HepG2 (cell line): ENCODE measurements around the gene SRCIN1. TPM values are rescaled to one million over a fixed set of nuclear protein-coding genes. Genes with fewer than 3 reads are reported as not detected.
A peak's percentile ranks its signal among the peaks of the same experiment; 100 is the strongest.

Experiments used
- CENPT ChIP-seq: sonication (generic); formaldehyde crosslinking; IDR thresholded peaks from 2 replicates; pipeline ENCODE4 v1.8.0; 2022; ENCODE audit warnings: low read depth, mild to moderate bottlenecking, moderate library complexity, missing genetic modification reagents
- EZH2 ChIP-seq: conservative IDR thresholded peaks from 2 replicates; pipeline ENCODE4 v1.6.1; 2012; ENCODE audit warnings: mild to moderate bottlenecking, low read depth, low read length, moderate library complexity
- HIVEP1 ChIP-seq: sonication (generic); formaldehyde crosslinking; IDR thresholded peaks from 2 replicates; pipeline ENCODE4 v1.4.0; 2020; ENCODE audit warnings: mild to moderate bottlenecking, missing genetic modification reagents
- KAT8 ChIP-seq: IDR thresholded peaks from 2 replicates; pipeline ENCODE4 v1.6.1; 2016; ENCODE audit warnings: missing genetic modification reagents, missing compliant biosample characterization
- KLF16 ChIP-seq, 2 experiments: sonication (generic) in 1 of 2; formaldehyde crosslinking in 1 of 2; IDR thresholded peaks; 2 replicates each; pipeline versions ENCODE4 v1.6.1 to v1.8.0; 2016 to 2023; ENCODE audit warnings: missing genetic modification reagents in 2 of 2, missing compliant biosample characterization in 1 of 2
- LBX2 ChIP-seq: sonication (generic); formaldehyde crosslinking; IDR thresholded peaks from 2 replicates; pipeline ENCODE4 v1.5.0; 2020; ENCODE audit warnings: missing genetic modification reagents, mild to moderate bottlenecking, borderline replicate concordance
- LRRFIP1 ChIP-seq: sonication (generic); formaldehyde crosslinking; conservative IDR thresholded peaks from 2 replicates; pipeline ENCODE4 v1.4.0; 2020; ENCODE audit warnings: missing genetic modification reagents
- MAFF ChIP-seq: IDR thresholded peaks from 2 replicates; pipeline ENCODE4 v1.6.1; 2011; ENCODE audit warnings: low read depth, low read length, improper control_type of control experiment
- MBNL3 ChIP-seq: fragments of 250-450 bp; sonication (Bioruptor Pico); conservative IDR thresholded peaks from 2 replicates; pipeline ENCODE4 v1.8.0; 2022; ENCODE audit warnings: mild to moderate bottlenecking, inconsistent platforms
- MEIS2 ChIP-seq: sonication (generic); formaldehyde crosslinking; IDR thresholded peaks from 2 replicates; pipeline ENCODE4 v1.9.0; 2021; ENCODE audit warnings: mild to moderate bottlenecking, missing genetic modification reagents
- NCOA1 ChIP-seq: sonication (generic); formaldehyde crosslinking; IDR thresholded peaks from 2 replicates; pipeline ENCODE4 v1.9.0; 2021; ENCODE audit warnings: missing genetic modification reagents
- NFRKB ChIP-seq: fragments of 450-650 bp; IDR thresholded peaks from 2 replicates; pipeline ENCODE4 v1.6.1; 2017
- SKI ChIP-seq: fragments of 450-650 bp; IDR thresholded peaks from one replicate; pipeline ENCODE4 v1.6.1; 2018; ENCODE audit warnings: mild to moderate bottlenecking; ENCODE audit not compliant: partially characterized antibody
- TEAD2 ChIP-seq: sonication (generic); formaldehyde crosslinking; IDR thresholded peaks from 2 replicates; pipeline ENCODE4 v1.9.0; 2021; ENCODE audit warnings: missing genetic modification reagents
- WIZ ChIP-seq: sonication (generic); formaldehyde crosslinking; IDR thresholded peaks from 2 replicates; pipeline ENCODE4 v1.5.1; 2020; ENCODE audit warnings: mild to moderate bottlenecking, missing genetic modification reagents
- ZMYM2 ChIP-seq: sonication (generic); formaldehyde crosslinking; IDR thresholded peaks from 2 replicates; pipeline ENCODE4 v1.8.0; 2022; ENCODE audit warnings: mild to moderate bottlenecking, missing genetic modification reagents
- ZNF10 ChIP-seq: sonication (generic); formaldehyde crosslinking; IDR thresholded peaks from 2 replicates; pipeline ENCODE4 v1.4.0; 2020; ENCODE audit warnings: mild to moderate bottlenecking, low read depth, missing genetic modification reagents, borderline replicate concordance
- ZNF280B ChIP-seq: sonication (generic); formaldehyde crosslinking; IDR thresholded peaks from 2 replicates; pipeline ENCODE4 v1.5.0; 2020; ENCODE audit warnings: missing genetic modification reagents, mild to moderate bottlenecking, borderline replicate concordance
- ZNF3 ChIP-seq: IDR thresholded peaks from 2 replicates; pipeline ENCODE4 v1.7.0; 2017; ENCODE audit warnings: inconsistent platforms
- ZNF431 ChIP-seq: sonication (generic); formaldehyde crosslinking; IDR thresholded peaks from 2 replicates; pipeline ENCODE4 v1.9.0; 2022; ENCODE audit warnings: missing genetic modification reagents, low read depth, mild to moderate bottlenecking, borderline replicate concordance
- ZNF441 ChIP-seq: sonication (generic); formaldehyde crosslinking; IDR thresholded peaks from 2 replicates; pipeline ENCODE4 v1.7.0; 2021; ENCODE audit warnings: missing genetic modification reagents, borderline replicate concordance
- ZNF512B ChIP-seq: sonication (generic); formaldehyde crosslinking; IDR thresholded peaks from 2 replicates; pipeline ENCODE4 v1.5.1; 2020; ENCODE audit warnings: missing genetic modification reagents, mild to moderate bottlenecking, borderline replicate concordance
- ZNF557 ChIP-seq: sonication (generic); formaldehyde crosslinking; IDR thresholded peaks from 2 replicates; pipeline ENCODE4 v1.4.0; 2020; ENCODE audit warnings: missing genetic modification reagents
- polyA plus RNA-seq, 8 experiments: library from polyadenylated mRNA; depleted of rRNA in 3 of 8; stranded (reverse) in 7 of 8; unstranded in 1 of 8; fragments of >200 nt; fragmentation: Illumina TruSeq in 4 of 8; extraction: Trizol in 4 of 8; gene quantifications; 2 replicates each; pipeline versions ENCODE4 v1.2.1 to v1.2.3, GENCODE V29; 2011 to 2016; ENCODE audit warnings: low read depth in 4 of 8, missing spikeins in 1 of 8, mixed read lengths in 1 of 8; ENCODE audit not compliant: insufficient read depth in 1 of 8
- total RNA-seq, 5 experiments: library from RNA; depleted of rRNA; stranded (reverse); fragments of >200 nt; fragmentation: Illumina TruSeq; extraction: Trizol; gene quantifications; 2 replicates each; pipeline ENCODE4 v1.2.3, GENCODE V29; 2016; ENCODE audit warnings: low read depth in 1 of 5

SRCIN1 gene
- total and polyA plus RNA-seq, 2 of the 13 experiments (the other 11 are each of a cell fraction or from before 2014, with no cell fraction given), result 1.2 to 9.6 TPM

GRCh38 chr17:38557836-38558727 lies 47.7 kb downstream of the SRCIN1 start (continued):
- TF ChIP-seq LRRFIP1, result no peak
- TF ChIP-seq SKI, result no peak
- no peak for TF ChIP-seq ZNF3 (CRISPR knock-in tag)
- TF ChIP-seq ZNF431 (CRISPR knock-in tag), result no peak
- TF ChIP-seq ZNF441 (CRISPR knock-in tag), result no peak; the same call in 1 of the 2 replicates
- TF ChIP-seq ZNF10 (CRISPR knock-in tag), result no peak
- no peak for TF ChIP-seq ZNF280B (CRISPR knock-in tag)
- TF ChIP-seq ZMYM2, result no peak
- no peak for TF ChIP-seq CENPT (CRISPR knock-in tag)
- TF ChIP-seq KLF16 (CRISPR knock-in tag; IDR thresholded peaks at IDR 0.05), result no peak
- TF ChIP-seq EZH2, result no peak
- TF ChIP-seq MAFF, result no peak
- no peak for TF ChIP-seq NCOA1 (CRISPR knock-in tag)
- no peak for TF ChIP-seq MEIS2
- no peak for TF ChIP-seq TEAD2 (CRISPR knock-in tag)
- TF ChIP-seq ZNF557 (CRISPR knock-in tag), result no peak
- no peak for TF ChIP-seq HIVEP1 (CRISPR knock-in tag)
- no peak for TF ChIP-seq LBX2 (CRISPR knock-in tag)
- TF ChIP-seq WIZ (CRISPR knock-in tag), result 0 out of 2 replicates have a peak, but pooled peaks have one; percentile 32
- TF ChIP-seq NFRKB, result no peak
- peak; percentile 73; the same call in 1 of the 2 replicates for TF ChIP-seq KAT8 (CRISPR knock-in tag)
- no peak for TF ChIP-seq MBNL3 (CRISPR knock-in tag)
- TF ChIP-seq ZNF512B, result peak; percentile 27; the same call in 1 of the 2 replicates
